NCI-H1930 (cell line): ENCODE data around the gene MAP3K9.
"Not testable (repeated sequence)": the region's sequence is repeated elsewhere in the genome, so short reads cannot be mapped to it uniquely, and the experiment has no call there.

Experiments
- DNase-seq, 2 experiments: peaks; one replicate each; lab custom pipeline; 2025; lab: John Stamatoyannopoulos, UW

Gene MAP3K9

DNA sequence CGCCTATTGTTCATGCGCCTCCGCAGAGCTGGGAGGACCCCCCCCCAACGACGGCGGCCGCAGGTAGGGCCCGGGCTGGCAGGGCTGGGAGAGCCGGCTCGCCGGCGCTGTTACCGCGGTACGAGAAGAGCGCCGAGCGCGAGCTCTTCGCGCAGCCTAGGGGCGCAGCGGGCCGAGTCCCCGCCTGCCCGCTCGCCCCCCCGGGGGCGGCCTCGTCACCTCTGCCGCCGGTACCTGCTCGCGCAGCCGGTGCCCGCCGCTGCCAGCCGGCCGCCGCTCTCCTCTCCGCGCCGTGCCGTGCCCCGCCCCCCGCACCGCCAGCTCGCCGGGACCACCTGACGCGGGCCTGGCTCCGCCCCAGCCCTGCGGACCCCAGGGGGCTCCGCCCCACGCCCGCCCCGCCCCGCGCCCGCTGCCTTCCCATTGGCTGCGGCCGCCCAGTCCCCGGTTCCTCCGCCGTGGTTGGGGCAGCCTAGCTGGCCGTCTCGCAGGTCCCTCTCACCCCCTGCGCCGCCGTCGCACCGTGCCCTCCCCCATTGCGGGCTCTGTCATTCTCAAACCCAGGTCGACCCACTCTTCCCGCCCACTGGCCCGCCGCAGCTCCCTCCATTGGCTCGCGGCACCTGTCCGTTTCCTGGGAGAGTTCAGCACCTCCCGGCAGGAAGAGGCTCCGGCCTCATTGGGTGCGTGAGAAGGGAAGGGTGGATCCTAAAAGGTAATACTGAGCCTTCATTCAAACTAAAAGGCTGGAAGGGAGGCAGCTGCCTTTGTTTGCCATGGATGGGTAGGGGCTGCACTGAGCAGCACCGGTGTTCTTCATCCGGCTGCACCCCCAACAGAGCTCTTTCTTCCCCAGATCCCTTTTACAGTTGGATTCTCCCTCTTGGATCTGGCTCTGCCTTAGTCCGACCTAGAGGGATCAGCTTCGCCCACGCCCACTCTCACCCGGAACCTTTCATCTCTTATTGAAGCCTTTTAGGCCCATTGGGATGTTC, at the start of gene MAP3K9:
Gene MAP3K9 (minus strand): TSS at position 289 of the 995 bp plus-strand sequence. CDS start 342 bp downstream, outside the sequence.
- DNase-seq = peak; percentile 95 to 96

DNA sequence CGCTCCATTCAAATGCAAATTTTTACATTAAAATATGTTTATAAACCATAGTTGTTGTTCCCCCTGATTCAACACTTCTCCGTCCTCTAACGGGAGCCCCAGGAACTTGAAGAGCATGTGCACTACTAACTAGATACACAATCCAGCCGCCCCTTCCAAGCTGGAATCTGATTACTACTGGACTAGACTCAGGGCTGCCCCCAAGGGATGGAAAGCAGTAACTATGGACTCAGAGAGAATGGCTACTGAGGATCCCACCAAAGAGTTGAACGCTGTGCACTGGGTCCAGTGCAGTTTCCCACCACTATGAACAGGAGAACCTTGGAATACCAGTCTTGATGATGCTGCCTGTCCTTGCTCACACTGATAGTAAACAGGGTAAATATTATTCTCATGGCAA, 49.3 kb upstream of the MAP3K9 start:
- DNase-seq = no peak

- no peak for DNase-seq
Measured at GRCh38 chr14:70857496-70857890, 48.2 kb upstream of the MAP3K9 start.

- DNase-seq = no peak
Measured at GRCh38 chr14:70856851-70857495, 47.7 kb upstream of the MAP3K9 start.

DNA sequence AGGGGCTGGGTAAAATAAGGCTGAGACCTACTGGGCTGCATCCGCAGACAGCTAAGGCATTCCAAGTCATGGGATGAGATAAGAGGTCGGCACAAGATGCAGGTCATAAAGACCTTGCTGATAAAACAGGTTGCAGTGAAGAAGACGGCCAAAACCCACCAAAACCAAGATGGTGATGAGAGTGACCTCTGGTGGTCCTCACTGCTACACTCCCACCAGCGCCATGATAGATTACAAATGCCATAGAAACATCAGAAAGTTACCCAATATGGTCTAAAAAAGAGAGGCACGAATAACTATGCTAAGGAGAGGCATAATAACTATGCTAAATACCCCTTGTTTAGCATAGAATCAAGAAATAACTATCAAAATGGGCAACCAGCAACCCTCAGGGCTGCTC, 46.2 kb upstream of the MAP3K9 start:
- no peak for DNase-seq

GRCh38 chr14:70853658-70854057, 44.3 kb upstream of the MAP3K9 start:
- not testable (repeated sequence) for DNase-seq

GRCh38 chr14:70847406-70848090, 38.2 kb upstream of the MAP3K9 start:
- no peak for DNase-seq

DNA sequence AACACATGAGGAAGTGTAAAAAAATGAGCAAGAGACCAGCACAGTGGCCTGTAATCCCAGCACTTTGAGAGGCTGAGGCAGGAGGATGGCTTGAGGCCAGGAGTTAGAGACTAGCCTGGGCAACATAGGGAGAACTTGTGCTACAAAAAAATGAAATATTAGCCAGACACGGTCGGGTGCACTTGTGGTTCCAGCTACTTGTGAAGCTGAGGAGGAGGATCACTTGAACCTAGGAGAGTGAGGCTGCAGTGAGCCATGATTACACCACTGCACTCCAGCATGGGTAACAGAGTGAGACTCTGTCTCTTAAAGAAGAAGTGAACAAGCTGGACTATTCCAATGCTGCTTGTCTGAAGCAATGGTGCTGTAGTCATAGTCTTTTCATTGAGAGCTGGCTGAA, 36.3 kb upstream of the MAP3K9 start:
- no peak for DNase-seq

DNA sequence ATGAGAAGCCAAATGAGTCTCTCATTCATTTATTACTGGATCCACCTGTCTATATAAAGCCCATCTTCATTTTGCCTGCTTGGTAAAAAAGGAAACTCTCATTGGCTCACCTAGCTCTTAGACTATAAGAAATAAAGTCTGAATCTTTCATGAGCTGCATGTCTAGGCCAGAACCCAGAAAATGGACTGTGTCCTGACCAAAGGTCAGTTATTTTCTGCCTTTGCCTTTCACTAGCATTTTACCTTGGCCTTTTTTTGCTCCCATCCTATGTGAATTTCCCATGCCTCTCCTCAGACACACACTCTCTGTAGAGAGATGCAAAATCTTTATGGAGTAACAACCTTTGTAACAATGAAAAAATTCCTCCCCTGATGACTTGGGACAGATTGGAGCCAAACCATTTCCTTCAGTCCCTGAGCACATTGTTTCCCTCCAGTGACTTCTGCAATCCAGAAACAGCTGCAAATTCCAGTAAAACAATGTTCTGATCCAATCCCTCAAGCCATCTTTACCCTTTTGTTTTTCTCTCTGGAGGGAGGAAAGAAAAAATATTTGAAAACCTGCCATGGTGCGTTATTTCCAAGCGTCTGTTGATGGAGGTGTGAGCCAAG, 33.6 kb upstream of the MAP3K9 start:
- DNase-seq = no peak

- no peak for DNase-seq
Measured at GRCh38 chr14:70838076-70838475, 28.8 kb upstream of the MAP3K9 start.

- no peak for DNase-seq
Measured at GRCh38 chr14:70836946-70837345, 27.6 kb upstream of the MAP3K9 start.

DNA sequence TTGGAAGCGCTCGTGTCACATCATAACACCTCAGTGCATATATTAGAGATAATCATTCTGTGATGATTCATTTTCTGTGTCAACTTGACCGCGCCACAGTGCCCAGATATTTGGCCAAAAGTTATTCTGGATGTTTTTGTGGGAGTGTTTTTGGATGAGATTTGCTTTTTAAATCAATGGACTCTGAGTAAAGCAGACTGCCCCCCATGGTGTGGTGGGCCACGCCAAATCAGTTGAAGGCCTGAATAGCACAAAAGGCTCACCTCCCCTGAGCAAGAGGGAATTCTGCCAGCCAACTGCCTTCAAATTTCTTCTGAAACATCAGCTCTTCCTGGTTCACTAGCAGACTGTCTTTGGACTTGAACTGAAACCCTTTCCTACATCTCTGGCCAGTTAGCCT, 24.6 kb upstream of the MAP3K9 start:
- DNase-seq = no peak

DNA sequence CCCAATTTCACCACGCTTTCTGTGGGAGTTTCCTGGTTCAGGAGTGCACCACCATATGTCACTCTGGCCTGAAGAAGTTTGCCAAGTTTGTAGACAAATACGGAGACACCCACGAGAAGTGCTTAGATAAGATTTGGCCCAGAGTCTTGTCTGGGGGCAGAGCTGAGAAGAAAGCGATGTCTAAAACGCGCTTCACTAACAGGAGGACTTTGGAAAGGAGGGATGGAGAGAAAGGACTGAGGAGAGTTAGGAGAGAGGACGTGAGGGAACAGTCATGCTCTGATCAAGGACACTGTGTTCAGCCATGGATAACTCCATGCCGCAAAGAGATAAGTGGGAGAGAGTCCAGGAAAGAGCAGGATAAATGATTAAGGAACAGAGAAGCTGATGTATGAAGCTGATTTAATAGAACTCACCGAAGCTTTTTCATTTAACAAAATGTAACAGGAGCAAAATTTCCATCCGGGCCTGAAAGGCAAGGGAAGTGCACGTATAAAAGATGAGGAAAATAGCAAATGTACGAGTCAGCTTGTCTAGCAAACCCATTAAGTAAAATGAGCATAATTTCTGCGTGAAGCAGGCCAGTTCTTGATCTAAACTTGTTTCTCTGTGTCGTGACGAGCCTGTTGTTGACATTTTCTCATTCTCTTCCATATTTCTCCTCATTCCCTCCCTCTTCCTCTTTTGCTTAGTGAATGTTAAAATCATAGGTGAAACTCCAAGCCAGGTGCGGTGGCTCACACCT, 23.4 kb upstream of the MAP3K9 start:
- DNase-seq = no peak

- no peak for DNase-seq
Measured at GRCh38 chr14:70830998-70831781, 21.9 kb upstream of the MAP3K9 start.

DNA sequence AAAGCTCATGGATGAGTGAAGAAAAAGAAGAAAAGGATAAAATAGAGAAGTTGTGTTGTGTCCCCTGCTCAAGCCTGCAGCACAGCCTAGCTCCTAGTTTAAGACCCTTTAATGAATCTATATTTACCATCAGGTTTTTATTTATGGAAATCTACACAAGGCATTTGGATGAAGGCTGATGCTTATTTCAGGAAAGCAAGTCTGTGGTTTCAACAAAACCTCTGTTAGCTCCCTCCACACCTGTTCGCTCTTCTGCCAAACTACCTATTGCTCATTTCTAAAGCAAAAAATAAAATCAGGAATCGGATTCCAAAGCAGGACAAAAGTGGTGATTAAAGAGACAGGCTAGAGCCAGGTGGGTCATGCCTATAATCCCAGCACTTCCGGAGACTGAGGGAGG, 18.9 kb upstream of the MAP3K9 start:
- no peak for DNase-seq

GRCh38 chr14:70827752-70828151, 18.4 kb upstream of the MAP3K9 start:
- no peak for DNase-seq

DNA sequence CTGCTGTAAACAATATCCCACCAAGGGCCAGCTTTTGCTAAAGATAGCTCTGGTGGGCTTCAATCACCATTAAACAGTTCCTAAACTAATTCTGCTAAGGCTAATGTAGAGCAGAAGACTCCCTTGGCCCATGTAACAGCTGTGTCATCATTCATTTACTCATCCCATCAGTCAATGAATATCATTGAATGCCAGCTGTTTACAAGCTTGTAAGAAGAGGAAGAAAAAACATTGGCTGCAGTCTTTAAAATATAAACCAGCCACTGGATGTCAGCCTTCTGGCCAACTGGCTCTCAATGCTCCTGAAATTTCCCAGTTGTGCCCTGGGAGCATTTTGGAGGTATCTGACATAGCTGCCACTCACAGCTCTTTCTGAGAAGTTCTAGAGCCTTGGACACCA, 18.0 kb upstream of the MAP3K9 start:
- DNase-seq = no peak

- DNase-seq = no peak
Measured at GRCh38 chr14:70823281-70823680, 14.0 kb upstream of the MAP3K9 start.

DNA sequence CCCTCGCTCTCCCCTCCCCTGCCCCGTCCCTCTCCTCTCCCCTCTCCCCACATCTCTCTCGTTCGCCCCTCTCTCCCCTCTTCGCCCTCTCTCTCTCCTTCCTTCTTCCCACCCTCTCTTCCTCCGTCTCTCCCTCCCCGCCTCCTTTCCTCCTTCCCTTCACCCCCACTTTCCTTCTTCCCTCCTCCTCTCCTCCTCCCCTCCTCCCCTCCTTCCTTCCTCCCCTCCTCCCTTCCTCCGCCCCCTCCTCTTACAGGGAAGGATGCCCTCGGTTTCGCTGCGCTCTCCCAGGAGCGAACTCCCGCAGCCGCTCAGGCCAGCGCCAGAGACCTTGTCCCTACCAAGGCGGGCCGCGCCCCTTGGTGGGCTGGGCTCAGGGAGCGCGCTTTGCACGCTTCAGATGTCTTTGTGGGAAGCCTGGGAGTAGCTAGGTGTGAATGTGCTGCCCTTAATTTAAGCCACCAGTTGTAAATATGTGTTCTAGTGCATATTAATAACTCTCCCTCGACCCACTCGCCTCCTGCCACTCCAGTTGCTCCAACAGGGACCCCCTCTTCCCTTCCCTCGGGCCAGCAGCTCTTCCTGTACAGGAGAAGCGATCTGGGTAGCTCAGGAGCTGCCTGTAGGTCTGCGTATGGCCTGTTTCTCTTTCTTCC, 13.3 kb upstream of the MAP3K9 start:
- peak in 1 of 2 experiments; percentile 41 for DNase-seq
